NCI-H187 (cell line): ENCODE measurements around the gene TIMP3.
"Not testable (repeated sequence)": the region's sequence is repeated elsewhere in the genome, so short reads cannot be mapped to it uniquely, and the experiment has no call there.

Source experiments
- DNase-seq, 2 experiments: peaks; one replicate each; lab custom pipeline; 2025; lab: John Stamatoyannopoulos, UW

TIMP3 gene

DNA sequence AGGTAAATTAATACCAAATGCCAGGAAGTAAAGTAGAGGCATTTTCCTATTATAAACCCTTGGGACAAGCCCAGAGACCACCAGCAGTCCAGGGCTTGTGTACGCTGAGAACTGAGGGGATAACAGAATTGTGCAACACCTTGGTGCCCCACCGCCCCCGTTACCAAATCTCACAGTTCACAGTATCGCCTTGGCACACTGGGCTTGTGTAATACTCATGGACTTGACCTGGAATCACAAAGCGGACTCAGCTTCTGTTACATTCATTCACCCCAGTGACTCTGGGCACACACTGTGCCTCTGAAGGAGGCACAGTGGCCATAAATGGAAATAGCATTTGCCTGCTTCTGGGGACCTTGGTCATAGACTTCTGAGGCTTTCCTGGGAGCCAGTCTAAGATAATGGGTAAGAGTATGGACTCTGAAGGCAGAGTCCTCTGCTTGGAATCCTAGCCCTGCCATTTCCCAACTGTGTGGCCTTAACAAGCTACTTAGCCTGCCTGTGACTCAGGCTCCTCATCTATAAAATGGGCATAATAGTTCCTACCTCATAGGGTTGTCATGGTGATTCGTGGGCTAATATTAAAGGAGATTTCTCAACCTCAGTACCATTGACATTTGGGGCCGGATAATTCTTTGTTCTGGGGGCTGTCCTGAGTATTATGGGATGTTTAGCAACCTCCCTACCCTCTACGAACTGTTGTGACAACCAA lies 53.7 kb downstream of the TIMP3 start:
- no peak for DNase-seq

DNA sequence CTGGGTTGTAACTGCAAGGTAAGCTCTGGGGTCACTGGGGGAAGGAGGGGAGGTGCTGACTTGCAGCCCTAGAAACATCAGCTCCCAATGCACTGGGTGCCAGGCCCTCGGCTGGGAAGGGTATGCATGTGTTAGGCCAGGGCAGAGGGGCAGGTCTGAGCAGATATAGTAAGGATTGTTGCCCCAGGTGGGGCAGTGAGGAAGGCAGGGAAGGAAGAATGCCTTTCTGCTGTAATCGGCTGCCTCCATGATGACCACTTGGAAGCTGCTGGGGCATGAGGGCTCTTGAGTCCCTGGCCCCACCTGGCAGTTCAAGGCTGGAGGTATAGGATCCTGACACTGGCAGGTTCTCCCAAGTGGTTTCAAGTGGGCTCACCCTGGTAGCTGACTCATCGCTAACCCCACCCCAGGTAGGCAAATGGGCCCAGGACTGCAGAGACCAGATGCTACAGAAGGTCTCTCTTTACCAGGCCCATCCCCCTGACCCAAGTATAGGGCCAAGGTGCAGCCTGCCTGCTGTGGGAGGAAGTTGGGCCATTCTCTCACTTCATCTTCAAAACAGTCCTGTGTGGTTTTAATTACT lies 56.7 kb downstream of the TIMP3 start:
- peak; percentile 16 to 64 for DNase-seq

DNA sequence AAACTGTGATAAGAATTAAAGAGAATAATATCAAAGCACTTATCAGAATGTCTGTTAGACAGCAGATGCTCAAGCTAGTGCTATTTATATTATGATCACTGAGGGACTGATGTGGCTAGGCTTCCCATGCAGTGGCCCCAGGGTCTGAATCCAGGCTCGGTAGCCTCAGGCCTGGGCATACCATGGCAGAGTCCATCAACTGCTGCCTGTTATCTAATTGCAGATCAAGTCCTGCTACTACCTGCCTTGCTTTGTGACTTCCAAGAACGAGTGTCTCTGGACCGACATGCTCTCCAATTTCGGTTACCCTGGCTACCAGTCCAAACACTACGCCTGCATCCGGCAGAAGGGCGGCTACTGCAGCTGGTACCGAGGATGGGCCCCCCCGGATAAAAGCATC lies 57.5 kb downstream of the TIMP3 start:
- no peak for DNase-seq

DNA sequence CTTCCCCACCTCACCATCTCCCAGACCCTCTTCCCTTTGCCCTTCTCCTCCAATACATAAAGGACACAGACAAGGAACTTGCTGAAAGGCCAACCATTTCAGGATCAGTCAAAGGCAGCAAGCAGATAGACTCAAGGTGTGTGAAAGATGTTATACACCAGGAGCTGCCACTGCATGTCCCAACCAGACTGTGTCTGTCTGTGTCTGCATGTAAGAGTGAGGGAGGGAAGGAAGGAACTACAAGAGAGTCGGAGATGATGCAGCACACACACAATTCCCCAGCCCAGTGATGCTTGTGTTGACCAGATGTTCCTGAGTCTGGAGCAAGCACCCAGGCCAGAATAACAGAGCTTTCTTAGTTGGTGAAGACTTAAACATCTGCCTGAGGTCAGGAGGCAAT lies 58.2 kb downstream of the TIMP3 start:
- DNase-seq, result no peak

DNA sequence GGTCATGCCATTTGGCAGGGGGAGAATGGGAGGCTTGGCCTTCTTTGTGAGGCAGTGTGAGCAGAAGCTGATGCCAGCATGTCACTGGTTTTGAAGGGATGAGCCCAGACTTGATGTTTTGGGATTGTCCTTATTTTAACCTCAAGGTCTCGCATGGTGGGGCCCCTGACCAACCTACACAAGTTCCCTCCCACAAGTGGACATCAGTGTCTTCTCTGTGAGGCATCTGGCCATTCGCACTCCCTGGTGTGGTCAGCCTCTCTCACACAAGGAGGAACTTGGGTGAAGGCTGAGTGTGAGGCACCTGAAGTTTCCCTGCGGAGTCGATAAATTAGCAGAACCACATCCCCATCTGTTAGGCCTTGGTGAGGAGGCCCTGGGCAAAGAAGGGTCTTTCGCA lies 59.8 kb downstream of the TIMP3 start:
- DNase-seq, result no peak

DNA sequence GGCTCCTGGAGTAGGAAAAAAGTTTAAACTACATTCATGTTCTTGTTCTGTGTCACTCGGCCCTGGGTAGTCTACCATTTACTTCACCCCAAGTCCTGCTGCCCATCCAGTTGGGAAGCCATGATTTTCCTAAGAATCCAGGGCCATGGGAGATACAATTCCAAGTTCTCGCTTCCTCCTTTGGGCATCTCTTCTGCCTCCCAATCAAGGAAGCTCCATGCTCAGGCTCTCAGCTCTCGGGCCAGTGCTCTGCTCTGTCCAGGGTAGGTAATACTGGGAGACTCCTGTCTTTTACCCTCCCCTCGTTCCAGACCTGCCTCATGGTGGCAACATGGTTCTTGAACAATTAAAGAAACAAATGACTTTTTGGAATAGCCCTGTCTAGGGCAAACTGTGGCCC lies 60.6 kb downstream of the TIMP3 start:
- no peak for DNase-seq

DNA sequence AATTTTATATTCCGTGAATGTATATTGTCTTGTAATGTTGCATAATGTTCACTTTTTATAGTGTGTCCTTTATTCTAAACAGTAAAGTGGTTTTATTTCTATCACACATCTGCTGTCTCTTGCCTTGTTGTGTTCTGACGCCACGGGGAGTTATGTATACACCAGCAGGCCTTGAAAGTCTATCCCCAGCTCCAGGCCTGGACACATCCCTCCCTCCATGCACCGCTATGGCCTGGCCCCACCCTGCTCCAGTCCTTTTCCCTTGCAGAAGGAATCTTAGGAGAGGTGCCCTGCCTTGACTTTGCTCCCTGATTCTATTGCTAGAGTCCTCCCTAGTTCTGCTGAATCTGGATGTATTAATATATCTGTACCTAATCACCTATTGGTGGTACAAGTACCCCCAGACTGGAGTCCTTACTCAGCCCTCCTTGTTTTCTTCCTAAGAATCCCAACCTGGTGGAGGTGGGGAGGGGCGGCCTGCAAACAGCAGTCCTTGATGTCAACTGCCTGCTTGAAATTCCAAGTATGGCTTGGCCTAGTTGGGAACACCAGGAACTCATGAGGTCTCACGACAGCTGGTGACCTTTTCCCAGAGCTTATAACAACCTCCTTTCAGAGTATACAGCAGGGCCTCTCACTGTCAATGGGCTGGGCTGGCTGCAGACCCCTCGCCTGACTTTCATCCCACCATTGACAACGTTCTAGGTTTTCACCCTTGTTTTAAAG lies 61.6 kb downstream of the TIMP3 start:
- DNase-seq, result no peak

DNA sequence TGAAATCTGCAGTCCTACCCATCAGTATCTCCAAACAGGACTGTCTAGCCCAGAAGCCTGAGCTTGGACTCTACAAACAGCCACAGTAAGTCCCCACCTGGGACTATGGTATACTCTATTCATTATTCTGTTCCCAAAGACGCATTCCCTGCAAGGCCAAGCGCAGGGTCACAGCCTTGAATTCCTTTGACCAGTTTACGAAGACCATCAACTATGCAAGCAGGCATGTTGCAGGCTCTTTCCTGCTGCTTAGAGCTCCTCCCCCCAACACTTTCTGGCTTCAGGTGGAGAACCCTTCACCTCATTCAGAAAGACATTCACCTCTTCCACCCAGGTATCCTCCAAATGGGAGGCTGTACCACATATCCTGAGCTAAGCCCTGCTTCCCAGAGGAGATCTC lies 62.5 kb downstream of the TIMP3 start:
- DNase-seq, result no peak

DNA sequence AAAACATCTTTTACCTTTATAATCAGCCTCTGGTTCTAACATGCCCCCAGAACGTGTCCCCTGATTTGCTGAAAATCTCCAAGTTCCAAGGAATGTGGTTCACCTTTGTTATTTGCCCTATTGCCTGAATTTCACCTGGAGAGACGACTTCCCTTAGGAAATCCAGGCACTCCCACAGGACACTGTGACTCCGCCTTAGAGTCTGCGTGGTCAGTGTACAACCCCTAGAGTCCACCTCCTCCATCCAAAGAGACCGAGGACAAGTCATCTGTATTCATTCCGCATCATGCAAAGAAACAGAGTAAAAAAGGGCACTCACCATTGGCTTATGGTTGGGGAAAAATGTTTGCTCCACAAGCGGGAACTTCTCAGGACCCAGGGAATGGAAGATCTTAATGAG lies 63.1 kb downstream of the TIMP3 start:
- DNase-seq, result no peak

DNA sequence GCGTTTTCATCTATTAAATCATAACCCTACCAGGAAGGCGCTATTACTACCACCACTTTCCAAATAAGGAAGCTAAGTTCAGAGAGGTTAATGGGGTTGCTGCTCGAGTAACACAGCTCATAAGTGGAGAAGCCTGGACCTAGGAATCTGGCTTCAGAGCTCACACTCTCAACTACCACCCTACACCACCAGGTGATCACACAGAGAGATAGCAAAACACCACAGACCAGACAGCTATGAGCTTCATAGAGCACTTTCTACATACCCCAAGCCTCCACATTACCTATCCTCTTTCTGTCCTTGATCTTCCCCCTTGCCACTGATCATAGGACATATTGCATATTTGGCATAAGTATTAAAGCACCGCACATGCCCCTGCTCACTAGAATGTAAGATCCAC lies 65.4 kb downstream of the TIMP3 start:
- no peak for DNase-seq

DNA sequence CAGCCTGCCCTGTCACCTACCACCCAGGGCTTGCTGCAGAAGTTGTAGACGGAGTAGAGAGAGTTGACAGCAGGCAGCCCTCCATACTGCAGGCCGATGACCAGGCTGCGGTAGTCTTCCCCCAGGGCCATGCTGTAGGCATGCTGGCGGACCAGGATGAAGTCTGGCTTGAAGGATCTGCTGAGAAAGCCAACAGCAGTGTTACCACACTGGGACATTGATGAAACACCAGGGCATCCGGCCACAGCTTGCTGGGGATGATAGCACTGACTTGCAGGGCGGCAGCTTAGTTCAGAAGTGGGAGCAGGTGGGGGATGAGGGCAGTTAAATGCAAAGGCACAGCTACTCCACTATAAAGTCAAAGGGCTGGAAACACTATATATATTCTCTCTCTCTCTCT lies 67.4 kb downstream of the TIMP3 start:
- DNase-seq, result no peak

DNA sequence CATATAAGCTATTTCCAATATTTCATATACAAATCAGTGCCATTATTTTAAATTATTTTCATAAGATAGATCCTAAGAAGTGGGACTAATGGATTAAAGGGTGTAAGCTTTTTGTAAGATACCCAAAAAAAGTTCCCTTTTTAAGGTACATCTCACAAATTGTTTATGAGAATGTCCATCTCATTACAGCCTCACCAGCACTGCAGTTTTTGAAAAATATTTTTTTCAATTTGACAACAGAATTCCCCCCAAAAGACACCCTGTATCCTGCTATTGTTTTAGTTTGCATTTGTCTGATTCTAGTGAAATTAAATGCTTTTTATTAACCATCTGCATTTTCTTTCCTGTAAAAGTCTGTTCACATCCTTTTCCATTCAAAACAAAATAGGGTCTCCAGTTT lies 69.0 kb downstream of the TIMP3 start:
- no peak for DNase-seq

DNA sequence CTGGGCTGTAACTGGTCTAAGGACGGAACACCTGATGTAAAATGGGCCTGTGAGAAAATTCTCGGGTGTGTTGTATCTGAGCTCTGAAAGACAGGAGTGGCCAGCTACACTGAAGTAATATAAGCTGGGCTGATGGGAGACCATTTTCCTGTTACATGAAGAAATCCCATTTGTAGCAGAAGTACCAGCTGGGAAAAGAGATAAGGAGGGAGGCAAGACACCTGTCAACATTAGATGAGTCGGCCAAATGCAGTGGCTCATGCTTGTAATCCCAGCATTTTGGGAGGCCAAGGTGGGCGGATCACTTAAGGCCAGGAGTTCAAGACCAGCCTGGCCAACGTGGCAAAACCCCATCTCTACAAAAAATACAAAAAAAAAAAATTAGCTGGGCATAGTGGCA lies 72.1 kb downstream of the TIMP3 start:
- DNase-seq, result not testable (repeated sequence)

DNA sequence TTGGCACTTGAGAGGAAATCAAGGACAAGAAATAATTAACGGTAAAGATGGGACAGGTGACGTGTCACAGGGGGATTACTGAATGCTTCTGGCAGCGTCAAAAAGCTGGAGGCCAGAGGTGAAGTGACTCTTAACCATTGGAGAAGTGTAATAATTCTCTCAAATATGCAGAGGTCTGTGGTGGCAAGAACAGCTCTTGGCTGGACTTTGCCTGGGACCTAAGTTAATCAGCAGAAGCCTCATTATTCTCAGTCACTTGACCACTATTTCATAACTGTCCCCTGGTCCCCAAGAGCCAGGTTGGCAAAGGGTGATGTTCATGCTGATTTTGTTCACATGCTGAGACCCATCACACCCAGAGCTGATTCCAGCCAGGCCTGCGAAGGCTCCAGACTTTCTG lies 72.9 kb downstream of the TIMP3 start:
- no peak for DNase-seq

DNA sequence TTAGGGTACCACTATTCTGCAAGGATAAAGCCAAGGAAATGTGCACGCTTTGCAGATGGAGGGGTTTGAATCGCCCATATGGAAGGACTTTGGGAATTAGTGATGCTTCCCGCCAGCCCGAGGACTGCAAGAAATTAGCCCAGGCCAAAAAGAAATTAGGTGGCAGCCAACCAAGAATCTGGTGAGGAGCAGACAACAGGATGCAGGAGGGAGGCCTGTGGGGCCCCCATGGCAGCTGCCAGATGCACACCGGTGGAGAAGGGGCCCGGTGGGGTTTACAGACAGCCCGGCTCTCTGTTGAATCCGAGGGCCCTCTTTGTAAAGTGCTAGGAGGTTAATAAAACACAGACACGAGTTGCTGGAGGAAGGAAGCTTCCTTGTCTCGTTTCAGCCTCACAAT lies 73.5 kb downstream of the TIMP3 start:
- no peak for DNase-seq

DNA sequence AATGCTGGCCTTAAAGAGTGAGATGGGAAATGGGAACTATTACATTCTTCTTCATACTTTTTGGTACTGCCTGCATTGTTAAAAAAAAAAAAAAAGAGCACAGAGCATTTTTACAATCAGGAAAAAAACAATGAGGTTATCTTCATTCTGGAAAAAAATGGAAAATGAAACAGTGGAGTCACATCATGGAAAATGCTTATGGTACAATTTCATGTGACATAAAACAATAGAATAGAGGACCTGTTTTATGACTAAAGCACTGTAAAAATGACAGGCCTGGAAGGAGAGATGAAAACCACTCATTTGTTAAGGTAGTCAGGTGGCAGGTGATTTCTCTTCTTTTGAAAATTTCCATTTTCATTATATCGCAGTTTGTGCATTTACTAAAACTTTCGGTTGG lies 75.0 kb downstream of the TIMP3 start:
- no peak for DNase-seq

DNA sequence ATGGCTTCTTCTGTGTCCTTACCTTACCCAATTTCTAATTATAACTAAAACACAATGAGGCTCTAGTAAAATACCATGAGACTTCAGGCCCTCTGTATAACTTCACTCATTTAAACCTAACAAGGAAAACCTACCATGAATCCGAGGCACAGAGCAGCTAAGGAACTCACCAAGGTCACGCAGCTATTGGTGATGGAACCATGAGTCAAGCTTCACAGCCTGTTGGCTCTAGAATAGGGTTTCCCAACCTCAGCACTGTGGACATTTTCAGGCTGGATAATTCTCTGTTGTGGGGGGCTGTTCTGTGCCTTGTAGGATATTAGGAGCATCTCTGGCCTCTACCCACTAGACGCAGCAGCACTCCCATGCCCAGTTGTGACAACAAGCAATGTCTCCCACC lies 75.7 kb downstream of the TIMP3 start:
- DNase-seq, result no peak

DNA sequence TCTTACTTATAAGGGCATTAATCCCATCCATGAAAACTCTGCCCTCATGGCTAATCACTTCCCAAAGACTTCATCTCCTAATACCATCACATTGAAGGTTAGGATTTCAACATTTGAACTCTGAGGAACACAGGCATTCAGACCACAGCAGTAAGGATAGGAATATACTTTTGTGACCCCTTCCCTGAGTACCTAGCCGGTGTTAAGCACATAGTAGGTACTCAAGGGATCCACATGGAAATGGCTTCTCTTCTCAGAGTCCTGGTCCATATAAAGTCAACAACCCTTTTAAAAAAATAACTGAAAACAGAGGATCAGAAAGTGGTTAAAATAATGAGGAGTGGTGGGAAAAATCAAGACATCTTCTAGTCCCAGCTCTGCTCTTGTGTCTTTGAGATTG lies 78.0 kb downstream of the TIMP3 start:
- no peak for DNase-seq

DNA sequence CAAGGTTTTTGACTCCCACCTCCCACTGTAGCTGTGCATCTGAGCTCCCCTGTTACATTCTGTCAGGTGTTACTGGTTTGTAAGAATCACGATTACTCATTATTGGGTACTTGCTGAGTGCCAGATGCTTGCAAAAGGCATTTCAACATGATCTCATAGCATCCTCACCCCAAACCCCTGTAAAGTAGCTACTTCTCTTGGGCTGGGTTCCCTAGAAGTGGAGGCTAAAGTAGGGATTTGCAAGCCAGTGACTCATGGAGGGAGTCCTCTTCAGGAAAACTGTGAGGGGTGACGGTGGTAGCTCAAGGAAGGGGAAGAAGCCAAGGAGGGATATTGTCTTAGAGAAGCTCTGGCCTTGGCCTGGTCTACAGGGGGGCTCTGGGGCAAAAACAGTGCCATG lies 78.6 kb downstream of the TIMP3 start:
- no peak for DNase-seq

DNA sequence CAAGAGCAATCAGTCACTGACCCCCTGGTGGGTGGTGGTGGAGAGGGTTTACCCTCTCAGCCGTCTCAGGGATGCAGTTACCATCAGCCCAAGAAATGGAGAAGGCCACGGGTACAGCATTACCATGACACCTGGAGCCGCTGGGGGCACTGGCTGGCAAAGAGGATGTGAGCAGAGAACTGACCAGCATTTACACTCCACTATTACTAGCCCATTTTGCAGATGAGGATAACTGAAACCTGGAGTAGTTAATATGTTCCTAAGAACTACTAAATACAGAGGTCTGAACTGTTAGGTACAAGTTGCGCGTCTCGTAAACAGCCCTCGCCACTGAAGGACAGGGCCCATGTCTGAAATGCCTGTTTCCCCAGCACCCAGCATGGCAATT lies 79.0 kb downstream of the TIMP3 start:
- DNase-seq, result no peak

DNA sequence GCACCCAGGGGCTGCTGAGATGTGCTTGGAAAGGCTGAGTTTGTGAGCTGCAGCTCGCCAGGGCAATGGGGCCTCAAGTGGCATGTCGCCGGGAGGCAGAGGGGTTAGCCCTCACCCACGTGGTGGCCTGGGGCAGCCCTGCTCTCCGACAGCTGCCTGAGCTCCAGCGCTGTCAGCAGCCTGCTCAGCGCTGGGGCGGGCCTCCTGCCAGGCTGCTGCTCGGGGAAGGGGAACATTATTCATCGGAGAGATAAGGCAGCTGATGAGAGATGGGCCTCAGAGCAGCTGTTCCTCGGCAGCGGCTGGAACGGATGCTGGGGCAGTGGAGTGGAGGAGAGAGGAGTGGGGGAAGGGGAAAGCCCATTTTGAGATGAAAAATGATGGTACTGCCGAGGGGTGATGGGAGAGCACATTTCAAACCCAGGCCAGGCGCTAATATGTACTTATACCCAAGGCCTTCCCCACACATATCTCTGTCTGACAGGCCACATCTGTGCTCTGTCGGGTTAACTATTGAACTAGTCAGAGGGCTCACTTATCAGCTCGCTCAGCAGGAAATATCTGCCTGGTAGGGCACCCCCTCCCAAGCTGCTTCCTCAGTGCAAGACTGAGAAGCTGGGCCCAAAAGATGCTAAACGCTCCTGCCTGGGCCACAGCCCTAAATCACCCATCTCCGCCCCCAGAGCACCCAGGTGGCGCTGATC lies 79.5 kb downstream of the TIMP3 start:
- DNase-seq, result no peak

DNA sequence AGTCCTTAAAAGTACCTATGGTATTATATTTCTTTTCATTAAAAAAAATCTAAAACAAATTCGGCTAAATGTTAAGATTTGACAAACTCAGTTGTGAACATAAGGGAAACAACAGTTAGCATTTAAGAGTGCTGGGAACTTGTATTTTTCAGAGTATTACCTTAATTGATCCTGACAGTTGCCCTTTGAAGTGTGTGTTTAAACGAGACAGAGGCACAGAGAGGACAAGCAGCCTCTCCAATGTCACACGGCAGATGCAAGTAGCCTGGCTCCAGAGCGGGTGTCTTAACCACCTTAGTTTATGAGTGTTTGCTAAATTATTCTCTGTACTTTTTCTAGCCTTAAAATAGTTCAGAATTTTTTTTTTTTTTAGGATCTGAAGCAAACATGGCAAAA lies 80.9 kb downstream of the TIMP3 start:
- DNase-seq, result no peak
